ENCODE results near the gene RINT1. TPM values are rescaled to one million over a fixed set of nuclear protein-coding genes. Genes with fewer than 3 reads are reported as not detected.
"Not testable (repeated sequence)": the region's sequence is repeated elsewhere in the genome, so short reads cannot be mapped to it uniquely, and the experiment has no call there.

RINT1 gene
- total and polyA plus RNA-seq, 2 of the 13 experiments (the other 11 are each of a cell fraction or from before 2014, with no cell fraction given), result 14.7 to 19.3 TPM

DNA sequence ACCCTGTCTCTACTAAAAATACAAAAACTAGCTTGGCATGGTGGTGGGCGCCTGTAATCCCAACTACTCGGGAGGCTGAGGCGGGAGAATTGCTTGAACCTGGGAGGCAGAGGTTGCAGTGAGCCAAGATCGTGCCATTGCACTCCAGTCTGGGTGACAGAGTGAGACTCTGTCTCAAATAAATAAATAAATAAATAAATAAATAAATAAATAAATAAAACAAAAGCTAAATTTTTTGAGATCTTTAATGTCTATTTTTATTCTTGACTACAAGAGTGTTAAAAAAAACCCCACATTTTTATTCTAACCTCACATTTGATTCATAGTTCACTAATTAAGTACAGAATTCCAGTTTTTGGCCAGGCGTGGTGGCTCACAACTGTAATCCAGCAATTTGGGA lies 4.3 kb upstream of the RINT1 start:
- H3K79me2 ChIP-seq (ENCODE audit: insufficient read depth, low read length); in situ Hi-C loops (cut with HindIII; ENCODE audit: extremely low pct_ligation_motif_present, low pct_unique_long_range_greater_than_20kb); H3K27me3 ChIP-seq (ENCODE audit: control insufficient read depth in 1 of 2, insufficient read depth in 2 of 2, low read length in 2 of 2); H3K27ac ChIP-seq (ENCODE audit: extremely low read length, insufficient read depth, low read length); DNase-seq (ENCODE audit: low spot score); H3K4me1 ChIP-seq (ENCODE audit: insufficient read depth, low read length); H3K9ac ChIP-seq (ENCODE audit: insufficient read depth, low read depth, low read length); FAIRE-seq; POLR2A ChIA-PET; H4K20me1 ChIP-seq (ENCODE audit: insufficient read depth, low read length); H2AFZ ChIP-seq (ENCODE audit: low read length); intact Hi-C loops (cut with micrococcal nuclease; ENCODE audit: unreplicated experiment); H3K36me3 ChIP-seq (replicated peaks in 1 of 2; ENCODE audit: control insufficient read depth in 1 of 2, insufficient read depth in 2 of 2, low read length in 2 of 2); H3K4me3 ChIP-seq (replicated peaks in 1 of 3; ENCODE audit: insufficient read depth in 1 of 3, low read depth in 2 of 3, low read length in 3 of 3); ATAC-seq; BruUV-seq (replicated peaks); H3K4me2 ChIP-seq (ENCODE audit: low read depth, low read length); CTCF ChIA-PET (ENCODE audit: low intra/inter-chr PET ratio, low total read pairs); H3K9me3 ChIP-seq (ENCODE audit: low read length): not testable (repeated sequence)
- WGBS (ENCODE audit: low lambda C conversion rate), result 96% methylated on average over 5 of the region's 5 CpGs

GRCh38 chr7:105530126-105530525 lies 1.9 kb upstream of the RINT1 start:
- POLR2A ChIA-PET, result no interaction called here
- no TSS peak for BruUV-seq (replicated peaks)
- DNase-seq (ENCODE audit: low spot score) (no peak), ATAC-seq (no peak), FAIRE-seq (no peak)
- 93% methylated on average over 10 of the region's 10 CpGs for WGBS (ENCODE audit: low lambda C conversion rate)
- TF ChIP-seq ZNF432 (CRISPR knock-in tag; IDR thresholded peaks at IDR 0.05; ENCODE audit: borderline replicate concordance), result no peak
- TF ChIP-seq, protein P1, sequence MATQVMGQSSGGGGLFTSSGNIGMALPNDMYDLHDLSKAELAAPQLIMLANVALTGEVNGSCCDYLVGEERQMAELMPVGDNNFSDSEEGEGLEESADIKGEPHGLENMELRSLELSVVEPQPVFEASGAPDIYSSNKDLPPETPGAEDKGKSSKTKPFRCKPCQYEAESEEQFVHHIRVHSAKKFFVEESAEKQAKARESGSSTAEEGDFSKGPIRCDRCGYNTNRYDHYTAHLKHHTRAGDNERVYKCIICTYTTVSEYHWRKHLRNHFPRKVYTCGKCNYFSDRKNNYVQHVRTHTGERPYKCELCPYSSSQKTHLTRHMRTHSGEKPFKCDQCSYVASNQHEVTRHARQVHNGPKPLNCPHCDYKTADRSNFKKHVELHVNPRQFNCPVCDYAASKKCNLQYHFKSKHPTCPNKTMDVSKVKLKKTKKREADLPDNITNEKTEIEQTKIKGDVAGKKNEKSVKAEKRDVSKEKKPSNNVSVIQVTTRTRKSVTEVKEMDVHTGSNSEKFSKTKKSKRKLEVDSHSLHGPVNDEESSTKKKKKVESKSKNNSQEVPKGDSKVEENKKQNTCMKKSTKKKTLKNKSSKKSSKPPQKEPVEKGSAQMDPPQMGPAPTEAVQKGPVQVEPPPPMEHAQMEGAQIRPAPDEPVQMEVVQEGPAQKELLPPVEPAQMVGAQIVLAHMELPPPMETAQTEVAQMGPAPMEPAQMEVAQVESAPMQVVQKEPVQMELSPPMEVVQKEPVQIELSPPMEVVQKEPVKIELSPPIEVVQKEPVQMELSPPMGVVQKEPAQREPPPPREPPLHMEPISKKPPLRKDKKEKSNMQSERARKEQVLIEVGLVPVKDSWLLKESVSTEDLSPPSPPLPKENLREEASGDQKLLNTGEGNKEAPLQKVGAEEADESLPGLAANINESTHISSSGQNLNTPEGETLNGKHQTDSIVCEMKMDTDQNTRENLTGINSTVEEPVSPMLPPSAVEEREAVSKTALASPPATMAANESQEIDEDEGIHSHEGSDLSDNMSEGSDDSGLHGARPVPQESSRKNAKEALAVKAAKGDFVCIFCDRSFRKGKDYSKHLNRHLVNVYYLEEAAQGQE (IDR thresholded peaks at IDR 0.05; ENCODE audit: borderline replicate concordance in 1 of 2, low read depth in 1 of 2, low read length in 2 of 2), result no peak
- no peak for TF ChIP-seq IRF9 (CRISPR knock-in tag; IDR thresholded peaks at IDR 0.05; ENCODE audit: borderline replicate concordance)
- TF ChIP-seq HNF1B (CRISPR knock-in tag; IDR thresholded peaks at IDR 0.05), result no peak
- no peak for TF ChIP-seq NKX3-1 (CRISPR knock-in tag; IDR thresholded peaks at IDR 0.05)
- in situ Hi-C loops (cut with HindIII; ENCODE audit: extremely low pct_ligation_motif_present, low pct_unique_long_range_greater_than_20kb), result no loop called here
- Histone ChIP-seq H3K27ac (ENCODE audit: extremely low read length, insufficient read depth, low read length) (no peak overlapping the region), H3K36me3 (replicated peaks in 1 of 2; ENCODE audit: control insufficient read depth in 1 of 2, insufficient read depth in 2 of 2, low read length in 2 of 2) (no peaks in the 10 kb centered on the region), H4K20me1 (ENCODE audit: insufficient read depth, low read length) (no peaks in the 10 kb centered on the region), H3K27me3 (ENCODE audit: control insufficient read depth in 1 of 2, insufficient read depth in 2 of 2, low read length in 2 of 2) (no peaks in the 10 kb centered on the region; a peak in 1 of 5 replicates), H3K79me2 (ENCODE audit: insufficient read depth, low read length) (peaks cover 23% of the 10 kb centered on the region), H3K9me3 (ENCODE audit: low read length) (no peaks in the 10 kb centered on the region), H3K9ac (ENCODE audit: insufficient read depth, low read depth, low read length) (no peak overlapping the region), H3K4me1 (ENCODE audit: insufficient read depth, low read length) (peaks cover 14% of the 10 kb centered on the region), H2AFZ (ENCODE audit: low read length) (no peak overlapping the region), H3K4me3 (replicated peaks in 1 of 3; ENCODE audit: insufficient read depth in 1 of 3, low read depth in 2 of 3, low read length in 3 of 3) (no peak overlapping the region), H3K4me2 (ENCODE audit: low read depth, low read length) (no peak overlapping the region)
- intact Hi-C loops (cut with micrococcal nuclease; ENCODE audit: unreplicated experiment), result no loop called here
- CTCF ChIA-PET (ENCODE audit: low intra/inter-chr PET ratio, low total read pairs), result no interaction called here
